Measurements from ENCODE around the gene TBL1XR1. TPM values are rescaled to one million over a fixed set of nuclear protein-coding genes. Genes with fewer than 3 reads are reported as not detected.

The TBL1XR1 gene
- total RNA-seq, 1 donor from 2014 or later = 372 TPM

DNA sequence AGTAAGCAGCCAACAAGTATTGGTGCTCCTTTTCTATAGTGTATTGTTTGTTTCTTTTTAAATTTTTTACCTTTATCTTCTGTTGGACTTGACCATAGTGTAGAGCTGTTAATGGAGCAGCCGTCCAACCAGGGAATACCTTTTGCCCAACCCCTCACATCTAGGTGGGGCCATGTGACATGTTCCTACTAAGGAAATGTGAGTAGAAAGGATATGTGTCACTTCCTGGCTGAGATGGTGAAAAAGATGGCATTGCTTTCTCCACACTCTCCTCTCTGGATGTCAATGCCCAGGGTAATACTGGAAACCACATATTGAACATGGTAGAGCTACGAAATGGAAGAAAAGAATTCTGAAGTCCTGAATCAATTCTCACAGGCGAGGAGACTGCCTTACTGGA is 218.8 kb downstream of the TBL1XR1 start:
- DNase-seq (ENCODE audit: low spot score) = no peak
- TF ChIP-seq, protein P1, sequence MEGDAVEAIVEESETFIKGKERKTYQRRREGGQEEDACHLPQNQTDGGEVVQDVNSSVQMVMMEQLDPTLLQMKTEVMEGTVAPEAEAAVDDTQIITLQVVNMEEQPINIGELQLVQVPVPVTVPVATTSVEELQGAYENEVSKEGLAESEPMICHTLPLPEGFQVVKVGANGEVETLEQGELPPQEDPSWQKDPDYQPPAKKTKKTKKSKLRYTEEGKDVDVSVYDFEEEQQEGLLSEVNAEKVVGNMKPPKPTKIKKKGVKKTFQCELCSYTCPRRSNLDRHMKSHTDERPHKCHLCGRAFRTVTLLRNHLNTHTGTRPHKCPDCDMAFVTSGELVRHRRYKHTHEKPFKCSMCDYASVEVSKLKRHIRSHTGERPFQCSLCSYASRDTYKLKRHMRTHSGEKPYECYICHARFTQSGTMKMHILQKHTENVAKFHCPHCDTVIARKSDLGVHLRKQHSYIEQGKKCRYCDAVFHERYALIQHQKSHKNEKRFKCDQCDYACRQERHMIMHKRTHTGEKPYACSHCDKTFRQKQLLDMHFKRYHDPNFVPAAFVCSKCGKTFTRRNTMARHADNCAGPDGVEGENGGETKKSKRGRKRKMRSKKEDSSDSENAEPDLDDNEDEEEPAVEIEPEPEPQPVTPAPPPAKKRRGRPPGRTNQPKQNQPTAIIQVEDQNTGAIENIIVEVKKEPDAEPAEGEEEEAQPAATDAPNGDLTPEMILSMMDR (IDR thresholded peaks at IDR 0.05) = no peak
- Mint-ChIP-seq H3K27me3 (ENCODE audit: low read depth) (no peaks in the 10 kb centered on the region), H3K27ac (ENCODE audit: unreplicated experiment) (no peak overlapping the region), H3K4me3 (ENCODE audit: unreplicated experiment) (no peak overlapping the region), H3K4me1 (ENCODE audit: low read depth) (peaks cover 3% of the 10 kb centered on the region), H3K36me3 (ENCODE audit: low read depth) (peaks cover 2% of the 10 kb centered on the region), H3K9me3 (ENCODE audit: low read depth) (peaks cover 7% of the 10 kb centered on the region)

GRCh38 chr3:176977331-176977730 is 220.0 kb downstream of the TBL1XR1 start:
- DNase-seq (ENCODE audit: low spot score) = no peak
- Mint-ChIP-seq H3K27ac (ENCODE audit: unreplicated experiment) (no peak overlapping the region), H3K4me1 (ENCODE audit: low read depth) (peaks cover 3% of the 10 kb centered on the region), H3K9me3 (ENCODE audit: low read depth) (peaks cover 6% of the 10 kb centered on the region), H3K4me3 (ENCODE audit: unreplicated experiment) (no peak overlapping the region), H3K36me3 (ENCODE audit: low read depth) (peaks cover 2% of the 10 kb centered on the region), H3K27me3 (ENCODE audit: low read depth) (no peaks in the 10 kb centered on the region)
- TF ChIP-seq, protein P1 (IDR thresholded peaks at IDR 0.05) = no peak

- Mint-ChIP-seq H3K36me3 (ENCODE audit: low read depth) (peaks cover 5% of the 10 kb centered on the region), H3K9me3 (ENCODE audit: low read depth) (no peaks in the 10 kb centered on the region), H3K4me1 (ENCODE audit: low read depth) (peaks cover 3% of the 10 kb centered on the region), H3K4me3 (ENCODE audit: unreplicated experiment) (no peak overlapping the region), H3K27me3 (ENCODE audit: low read depth) (no peaks in the 10 kb centered on the region), H3K27ac (ENCODE audit: unreplicated experiment) (no peak overlapping the region)
- no peak for DNase-seq (ENCODE audit: low spot score)
- TF ChIP-seq, protein P1 (IDR thresholded peaks at IDR 0.05) = no peak
These were observed 220.7 kb downstream of the TBL1XR1 start for GRCh38 chr3:176976586-176976985.

- Mint-ChIP-seq H3K36me3 (ENCODE audit: low read depth) (peaks cover 5% of the 10 kb centered on the region), H3K27ac (ENCODE audit: unreplicated experiment) (no peak overlapping the region), H3K27me3 (ENCODE audit: low read depth) (no peaks in the 10 kb centered on the region), H3K4me3 (ENCODE audit: unreplicated experiment) (no peak overlapping the region), H3K9me3 (ENCODE audit: low read depth) (no peaks in the 10 kb centered on the region), H3K4me1 (ENCODE audit: low read depth) (peaks cover 3% of the 10 kb centered on the region)
- DNase-seq (ENCODE audit: low spot score) = no peak
- TF ChIP-seq, protein P1 (IDR thresholded peaks at IDR 0.05) = no peak
These were observed 223.0 kb downstream of the TBL1XR1 start for GRCh38 chr3:176974279-176974678.

DNA sequence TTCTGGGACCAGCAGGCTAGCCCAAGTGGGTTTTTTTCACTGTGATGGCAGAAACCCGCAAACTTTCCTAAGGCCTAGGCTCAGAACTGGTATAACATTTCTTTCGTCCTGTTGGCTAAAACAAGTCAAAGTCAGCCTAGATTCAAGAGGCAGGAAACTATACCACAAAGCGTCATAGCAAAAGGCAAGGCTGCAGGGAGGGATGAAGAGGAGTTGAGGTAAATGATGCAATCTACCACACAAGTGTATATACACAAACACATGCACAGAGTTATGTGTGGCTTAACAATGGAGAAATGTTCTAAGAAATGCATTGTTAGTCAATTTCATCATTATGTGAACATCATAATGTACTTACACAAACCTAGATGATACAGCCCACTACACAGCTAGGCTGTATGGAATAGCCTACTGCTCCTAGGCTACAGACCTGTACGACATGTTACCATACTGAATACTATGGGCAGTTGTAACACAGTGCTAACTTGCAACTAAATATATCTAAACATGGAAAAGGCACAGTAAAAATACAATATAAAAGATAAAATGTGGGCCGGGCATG is 225.6 kb downstream of the TBL1XR1 start:
- DNase-seq (ENCODE audit: low spot score) = no peak
- Mint-ChIP-seq H3K27me3 (ENCODE audit: low read depth) (no peaks in the 10 kb centered on the region), H3K4me1 (ENCODE audit: low read depth) (no peaks in the 10 kb centered on the region), H3K4me3 (ENCODE audit: unreplicated experiment) (no peak overlapping the region), H3K36me3 (ENCODE audit: low read depth) (peaks cover 3% of the 10 kb centered on the region), H3K9me3 (ENCODE audit: low read depth) (no peaks in the 10 kb centered on the region), H3K27ac (ENCODE audit: unreplicated experiment) (no peak overlapping the region)
- TF ChIP-seq, protein P1 (IDR thresholded peaks at IDR 0.05) = no peak
